Neutrophil (primary cell): Measurements from ENCODE around the gene TPM3.

Experiments
- H3K27ac ChIP-seq: fragments of 200-600 bp; sonication (generic); 2 replicates; pipeline ENCODE4 v1.5.1; 2016; ENCODE audit warnings: mild to moderate bottlenecking, moderate library complexity
- H3K27me3 ChIP-seq: fragments of 200-600 bp; sonication (generic); 2 replicates; pipeline ENCODE4 v1.6.0; 2016; ENCODE audit warnings: mild to moderate bottlenecking
- H3K36me3 ChIP-seq: fragments of 200-600 bp; sonication (generic); 2 replicates; pipeline ENCODE4 v1.5.1; 2017
- H3K4me1 ChIP-seq, 2 experiments: fragments of 200-600 bp in 1 of 2; sonication (generic) in 1 of 2; 1 replicate in 1 of 2; 2 replicates in 1 of 2; pipeline versions ENCODE4 v1.5.1 to v1.6.1; 2013 to 2016; ENCODE audit warnings: low read depth in 1 of 2, low read length in 1 of 2, mild to moderate bottlenecking in 1 of 2, moderate library complexity in 1 of 2; ENCODE audit not compliant: control insufficient read depth in 1 of 2, insufficient read depth in 1 of 2
- H3K4me3 ChIP-seq, 2 experiments: fragments of 200-600 bp in 1 of 2; sonication (generic) in 1 of 2; 1 replicate in 1 of 2; 2 replicates in 1 of 2; pipeline ENCODE4 v1.5.1; 2013 to 2016; ENCODE audit warnings: low read depth in 1 of 2, low read length in 1 of 2, mild to moderate bottlenecking in 1 of 2, moderate library complexity in 1 of 2
- H3K9me3 ChIP-seq: fragments of 200-600 bp; sonication (generic); 2 replicates; pipeline ENCODE4 v1.5.1; 2016
- CTCF ChIP-seq: fragments of 200-600 bp; sonication (generic); IDR thresholded peaks from 2 replicates; pipeline ENCODE4 v1.5.1; 2016; ENCODE audit warnings: antibody characterized with exemption

TPM3 gene

DNA sequence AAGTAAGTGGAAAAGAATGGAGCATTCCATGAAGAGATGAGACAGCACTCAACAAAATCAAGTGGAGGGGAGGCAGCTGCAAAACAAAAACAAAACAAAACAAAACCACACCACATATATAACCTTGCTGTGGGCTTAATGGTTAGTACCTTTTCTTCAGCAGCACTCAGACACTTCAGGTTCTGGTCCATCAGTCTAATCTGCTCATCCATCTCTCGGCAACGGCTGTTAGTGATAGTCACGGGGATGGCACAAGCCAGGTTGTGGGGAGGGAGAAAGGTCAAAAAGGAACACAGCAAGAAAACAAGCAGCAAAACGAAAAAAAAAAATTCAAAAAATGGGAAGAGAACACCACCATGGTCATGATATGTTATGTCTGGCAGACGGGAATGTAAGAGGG lies 20.0 kb downstream of the TPM3 start:
- H3K9me3 ChIP-seq: no peaks in the 10 kb centered on the region
- peaks cover 17% of the 10 kb centered on the region in 2 experiments for H3K4me1 ChIP-seq
- no peaks in the 10 kb centered on the region for H3K27me3 ChIP-seq
- no peak for TF ChIP-seq CTCF
- H3K27ac ChIP-seq: peak overlapping the region; percentile 55
- peaks cover 91% of the 10 kb centered on the region for H3K36me3 ChIP-seq
- H3K4me3 ChIP-seq: no peak overlapping the region

- no peaks in the 10 kb centered on the region for H3K9me3 ChIP-seq
- no peaks in the 10 kb centered on the region for H3K27me3 ChIP-seq
- no peak overlapping the region for H3K4me3 ChIP-seq
- H3K27ac ChIP-seq: peak overlapping the region; percentile 55
- H3K36me3 ChIP-seq: peaks cover 98% of the 10 kb centered on the region
- H3K4me1 ChIP-seq: peaks cover 10% of the 10 kb centered on the region in 2 experiments
- TF ChIP-seq CTCF: no peak
Measured at GRCh38 chr1:154171223-154171583, 20.7 kb downstream of the TPM3 start.

GRCh38 chr1:154170547-154171222 lies 21.2 kb downstream of the TPM3 start:
- peaks cover 98% of the 10 kb centered on the region for H3K36me3 ChIP-seq
- TF ChIP-seq CTCF: no peak
- no peaks in the 10 kb centered on the region for H3K27me3 ChIP-seq
- peaks cover 5% of the 10 kb centered on the region in 2 experiments for H3K4me1 ChIP-seq
- H3K27ac ChIP-seq: peak overlapping the region; percentile 55
- H3K4me3 ChIP-seq: no peak overlapping the region
- H3K9me3 ChIP-seq: no peaks in the 10 kb centered on the region

GRCh38 chr1:154167461-154167860 lies 24.4 kb downstream of the TPM3 start:
- H3K27ac ChIP-seq: no peak overlapping the region
- H3K36me3 ChIP-seq: peaks cover 100% of the 10 kb centered on the region
- H3K9me3 ChIP-seq: no peaks in the 10 kb centered on the region
- H3K27me3 ChIP-seq: no peaks in the 10 kb centered on the region
- no peak overlapping the region for H3K4me3 ChIP-seq
- TF ChIP-seq CTCF: no peak
- H3K4me1 ChIP-seq: peaks cover 5 to 8% of the 10 kb centered on the region in 2 experiments

- Histone ChIP-seq H3K27me3 (no peaks in the 10 kb centered on the region), H3K36me3 (peaks cover 99% of the 10 kb centered on the region), H3K4me1 (peaks cover 6 to 9% of the 10 kb centered on the region in 2 experiments), H3K9me3 (no peaks in the 10 kb centered on the region), H3K27ac (peak overlapping the region; percentile 24), H3K4me3 (no peak overlapping the region)
- no peak for TF ChIP-seq CTCF
Measured at GRCh38 chr1:154166207-154166606, 25.7 kb downstream of the TPM3 start.
